Muscle layer of colon (tissue), 2 donors: ENCODE data around the gene CIRBP.

ENCODE experiments used
- H3K27ac ChIP-seq: one replicate; pipeline ENCODE4 v1.7.0; 2013; ENCODE audit warnings: low read depth, mild to moderate bottlenecking, low read length, moderate library complexity
- H3K27me3 ChIP-seq, 2 donors: one replicate each; pipeline ENCODE4 v1.7.0; 2013; ENCODE audit warnings: low read length in 2 of 2, mild to moderate bottlenecking in 2 of 2; ENCODE audit not compliant: insufficient read depth in 2 of 2, control insufficient read depth in 1 of 2
- H3K36me3 ChIP-seq: one replicate; pipeline ENCODE4 v1.7.0; 2013; ENCODE audit warnings: mild to moderate bottlenecking, low read length; ENCODE audit not compliant: insufficient read depth
- H3K4me1 ChIP-seq: one replicate; pipeline ENCODE4 v1.7.0; 2013; ENCODE audit warnings: mild to moderate bottlenecking, low read length; ENCODE audit not compliant: insufficient read depth
- H3K4me3 ChIP-seq, 2 donors: one replicate each; pipeline ENCODE4 v1.7.0; 2013; ENCODE audit warnings: low read length in 2 of 2, low read depth in 1 of 2, mild to moderate bottlenecking in 1 of 2, moderate library complexity in 1 of 2
- H3K9ac ChIP-seq: one replicate; pipeline ENCODE4 v1.7.0; 2013; ENCODE audit warnings: low read length
- H3K9me3 ChIP-seq: one replicate; pipeline ENCODE4 v1.7.0; 2013; ENCODE audit warnings: mild to moderate bottlenecking, low read length
- donor health status: abdominal sarcoma.
- donor health status: Adenocarcinoma of cecum.

CIRBP gene

GRCh38 chr19:1283207-1283916, 14.2 kb downstream of the CIRBP start:
- Histone ChIP-seq H3K4me1 (no peaks in the 10 kb centered on the region), H3K27me3 (peaks cover 9 to 50% of the 10 kb centered on the region in 2 donors), H3K9me3 (no peaks in the 10 kb centered on the region), H3K36me3 (peaks cover 10% of the 10 kb centered on the region), H3K4me3 (no peak overlapping the region), H3K9ac (no peak overlapping the region), H3K27ac (no peak overlapping the region)

GRCh38 chr19:1283917-1284292, 14.8 kb downstream of the CIRBP start:
- Histone ChIP-seq H3K36me3 (peaks cover 7% of the 10 kb centered on the region), H3K4me3 (no peak overlapping the region), H3K27me3 (peaks cover 9 to 55% of the 10 kb centered on the region in 2 donors), H3K27ac (no peak overlapping the region), H3K9ac (no peak overlapping the region), H3K9me3 (no peaks in the 10 kb centered on the region), H3K4me1 (no peaks in the 10 kb centered on the region)

- H3K4me1 ChIP-seq, result no peaks in the 10 kb centered on the region
- no peak overlapping the region for H3K27ac ChIP-seq
- H3K9ac ChIP-seq, result no peak overlapping the region
- no peak overlapping the region for H3K4me3 ChIP-seq
- H3K9me3 ChIP-seq, result no peaks in the 10 kb centered on the region
- H3K36me3 ChIP-seq, result peaks cover 2% of the 10 kb centered on the region
- peaks cover 9 to 61% of the 10 kb centered on the region in 2 donors for H3K27me3 ChIP-seq
Observed at GRCh38 chr19:1284293-1284978, 15.3 kb downstream of the CIRBP start.

GRCh38 chr19:1284979-1285736, 16.0 kb downstream of the CIRBP start:
- Histone ChIP-seq H3K9ac (no peak overlapping the region), H3K27ac (no peak overlapping the region), H3K4me1 (no peaks in the 10 kb centered on the region), H3K9me3 (no peaks in the 10 kb centered on the region), H3K4me3 (no peak overlapping the region), H3K36me3 (no peaks in the 10 kb centered on the region), H3K27me3 (peaks cover 9 to 61% of the 10 kb centered on the region in 2 donors)

GRCh38 chr19:1285737-1286360, 16.7 kb downstream of the CIRBP start, which contains the start of gene EFNA2:
Gene EFNA2, plus strand, starts transcription at chr19:1285873. Its CDS starts 296 bp downstream, at chr19:1286169.
- peaks cover 9 to 62% of the 10 kb centered on the region in 2 donors for H3K27me3 ChIP-seq
- H3K36me3 ChIP-seq, result no peaks in the 10 kb centered on the region
- H3K4me3 ChIP-seq, result no peak within 1 kb of the TSS
- H3K9ac ChIP-seq, result no peak within 1 kb of the TSS
- no peak within 1 kb of the TSS for H3K27ac ChIP-seq
- no peaks in the 10 kb centered on the region for H3K4me1 ChIP-seq
- H3K9me3 ChIP-seq, result no peaks in the 10 kb centered on the region

GRCh38 chr19:1286487-1287353, 17.6 kb downstream of the CIRBP start:
- no peak overlapping the region for H3K27ac ChIP-seq
- H3K4me1 ChIP-seq, result no peaks in the 10 kb centered on the region
- no peak overlapping the region for H3K4me3 ChIP-seq
- H3K27me3 ChIP-seq, result peaks cover 9 to 70% of the 10 kb centered on the region in 2 donors
- no peaks in the 10 kb centered on the region for H3K9me3 ChIP-seq
- H3K9ac ChIP-seq, result no peak overlapping the region
- no peaks in the 10 kb centered on the region for H3K36me3 ChIP-seq

- Histone ChIP-seq H3K9ac (no peak overlapping the region), H3K27ac (no peak overlapping the region), H3K36me3 (no peaks in the 10 kb centered on the region), H3K4me3 (no peak overlapping the region), H3K27me3 (peaks cover 9 to 77% of the 10 kb centered on the region in 2 donors), H3K9me3 (no peaks in the 10 kb centered on the region), H3K4me1 (no peaks in the 10 kb centered on the region)
Observed at GRCh38 chr19:1287354-1288225, 18.5 kb downstream of the CIRBP start.

- Histone ChIP-seq H3K9me3 (no peaks in the 10 kb centered on the region), H3K4me1 (no peaks in the 10 kb centered on the region), H3K36me3 (no peaks in the 10 kb centered on the region), H3K27me3 (peaks cover 9 to 71% of the 10 kb centered on the region in 2 donors), H3K4me3 (no peak overlapping the region), H3K9ac (no peak overlapping the region), H3K27ac (no peak overlapping the region)
Observed at GRCh38 chr19:1288226-1288612, 19.1 kb downstream of the CIRBP start.

- Histone ChIP-seq H3K36me3 (no peaks in the 10 kb centered on the region), H3K27me3 (peaks cover 9 to 71% of the 10 kb centered on the region in 2 donors)
Observed at GRCh38 chr19:1288833-1289685, 19.9 kb downstream of the CIRBP start.

More at GRCh38 chr19:1288833-1289685, 19.9 kb downstream of the CIRBP start:
- no peak overlapping the region for H3K4me3 ChIP-seq
- no peak overlapping the region for H3K27ac ChIP-seq
- H3K9ac ChIP-seq, result no peak overlapping the region
- no peaks in the 10 kb centered on the region for H3K4me1 ChIP-seq
- H3K9me3 ChIP-seq, result no peaks in the 10 kb centered on the region
